Stimulated activated CD8-positive, alpha-beta memory T cell treated with anti-CD3 and anti-CD28 coated beads, Interleukin-4, amount 100 ng/mL, for 48 hours (primary cell): ENCODE data around the gene VAV1.
"Not testable (repeated sequence)": the region's sequence is repeated elsewhere in the genome, so short reads cannot be mapped to it uniquely, and the experiment has no call there.

Source experiments
- DNase-seq: peaks from one replicate; pipeline ENCODE4 v3.0.0-alpha.2; 2020

VAV1 gene

GRCh38 chr19:6820237-6820636, 47.7 kb downstream of the VAV1 start:
- DNase-seq = no peak

GRCh38 chr19:6821639-6822310, 49.3 kb downstream of the VAV1 start:
- no peak for DNase-seq

- DNase-seq = no peak
Measured at GRCh38 chr19:6822311-6822670, 49.8 kb downstream of the VAV1 start.

- no peak for DNase-seq
Measured at GRCh38 chr19:6825076-6825774, 52.7 kb downstream of the VAV1 start.

- no peak for DNase-seq
Measured at GRCh38 chr19:6826281-6826920, 53.9 kb downstream of the VAV1 start.

- DNase-seq = no peak
Measured at GRCh38 chr19:6828306-6828697, 55.8 kb downstream of the VAV1 start.

- DNase-seq = peak; percentile 78
Measured at GRCh38 chr19:6828698-6829633, 56.5 kb downstream of the VAV1 start.

- not testable (repeated sequence) for DNase-seq
Measured at GRCh38 chr19:6829829-6830228, 57.3 kb downstream of the VAV1 start.

GRCh38 chr19:6831084-6831483, 58.6 kb downstream of the VAV1 start:
- DNase-seq = not testable (repeated sequence)

- DNase-seq = no peak
Measured at GRCh38 chr19:6832412-6832811, 59.9 kb downstream of the VAV1 start.

GRCh38 chr19:6833166-6833790, 60.8 kb downstream of the VAV1 start:
- DNase-seq = no peak

- DNase-seq = no peak
Measured at GRCh38 chr19:6834433-6834832, 61.9 kb downstream of the VAV1 start.

GRCh38 chr19:6835501-6835900, 63.0 kb downstream of the VAV1 start:
- no peak for DNase-seq

GRCh38 chr19:6837525-6837924, 65.0 kb downstream of the VAV1 start:
- no peak for DNase-seq

GRCh38 chr19:6838062-6838655, 65.7 kb downstream of the VAV1 start:
- DNase-seq = no peak

GRCh38 chr19:6842871-6843607, 70.5 kb downstream of the VAV1 start:
- DNase-seq = no peak

- DNase-seq = no peak
Measured at GRCh38 chr19:6847828-6848200, 75.3 kb downstream of the VAV1 start.

- DNase-seq = no peak
Measured at GRCh38 chr19:6848986-6849385, 76.5 kb downstream of the VAV1 start.

GRCh38 chr19:6849876-6850275, 77.4 kb downstream of the VAV1 start:
- no peak for DNase-seq

GRCh38 chr19:6851359-6851758, 78.9 kb downstream of the VAV1 start:
- no peak for DNase-seq

- DNase-seq = no peak
Measured at GRCh38 chr19:6852001-6852400, 79.5 kb downstream of the VAV1 start.

- no peak for DNase-seq
Measured at GRCh38 chr19:6853868-6854267, 81.4 kb downstream of the VAV1 start.
